DMS53 treated with DMSO at 0.1 percent for 48 hours (cell line): ENCODE measurements around the gene DNPEP.
A peak's percentile ranks its signal among the peaks of the same experiment; 100 is the strongest.
"Not testable (repeated sequence)": the region's sequence is repeated elsewhere in the genome, so short reads cannot be mapped to it uniquely, and the experiment has no call there.

Source experiments
- DNase-seq: peaks from one replicate; lab custom pipeline; 2025; ENCODE audit not compliant: unreplicated experiment; lab: John Stamatoyannopoulos, UW

The DNPEP gene

DNA sequence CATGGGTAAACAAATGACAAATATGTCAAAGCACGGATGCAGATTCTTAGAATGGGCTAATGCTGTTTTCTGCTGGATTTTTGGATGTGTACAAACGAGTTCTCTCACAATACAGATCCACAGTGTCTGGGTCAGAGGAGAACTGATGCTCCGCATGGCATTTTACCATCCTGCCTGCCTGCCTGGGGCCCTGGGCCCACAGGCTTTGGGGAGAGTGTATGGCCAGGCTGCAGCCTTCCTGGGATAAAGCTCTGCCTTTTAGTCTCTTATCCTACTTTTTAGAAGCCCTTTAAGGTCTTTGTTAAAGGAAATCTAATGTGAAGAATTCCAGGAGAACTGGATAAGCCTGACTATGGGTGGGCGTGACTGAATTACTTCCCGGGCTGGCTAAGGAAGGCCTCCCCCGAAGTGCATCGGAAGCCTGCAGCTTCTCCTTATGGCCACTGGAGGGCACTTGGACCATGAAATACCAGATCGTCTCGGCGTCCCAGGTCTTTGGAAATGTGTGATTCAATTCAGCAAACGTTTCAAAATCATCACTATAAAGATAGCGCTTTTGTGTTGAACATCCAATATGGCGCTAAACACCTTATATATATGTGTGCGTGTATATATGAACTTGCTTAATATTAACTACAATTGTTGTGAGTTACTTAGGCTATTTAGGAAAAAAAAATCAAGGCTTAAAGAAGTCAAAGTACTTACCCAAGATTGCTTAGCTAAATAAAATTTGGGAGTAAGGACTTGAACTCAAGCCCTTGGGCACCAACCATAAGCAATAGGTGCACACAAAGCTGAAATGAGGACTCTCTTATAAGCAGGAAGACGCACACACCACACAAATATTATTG is 15.2 kb upstream of the DNPEP start:
- peak; percentile 61 for DNase-seq

DNA sequence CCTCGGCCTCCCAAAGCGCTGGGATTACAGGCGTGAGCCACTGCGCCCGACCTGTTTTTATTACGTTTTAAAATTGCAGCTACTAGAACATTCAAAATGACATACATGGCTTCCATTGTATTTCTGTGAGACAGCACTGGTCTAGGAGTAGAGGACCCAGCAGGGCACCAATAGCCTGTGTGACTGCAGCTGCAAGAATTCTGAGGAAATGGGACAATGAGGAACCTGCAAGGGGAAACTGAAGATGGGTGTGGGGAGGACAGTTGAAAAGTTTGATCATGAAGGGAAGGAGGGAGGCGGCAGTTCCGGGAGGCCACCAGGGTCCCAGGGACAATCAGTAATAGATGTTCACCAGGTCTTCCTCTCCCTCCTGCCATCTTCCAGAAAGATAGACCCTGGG is 13.9 kb upstream of the DNPEP start:
- no peak for DNase-seq

DNA sequence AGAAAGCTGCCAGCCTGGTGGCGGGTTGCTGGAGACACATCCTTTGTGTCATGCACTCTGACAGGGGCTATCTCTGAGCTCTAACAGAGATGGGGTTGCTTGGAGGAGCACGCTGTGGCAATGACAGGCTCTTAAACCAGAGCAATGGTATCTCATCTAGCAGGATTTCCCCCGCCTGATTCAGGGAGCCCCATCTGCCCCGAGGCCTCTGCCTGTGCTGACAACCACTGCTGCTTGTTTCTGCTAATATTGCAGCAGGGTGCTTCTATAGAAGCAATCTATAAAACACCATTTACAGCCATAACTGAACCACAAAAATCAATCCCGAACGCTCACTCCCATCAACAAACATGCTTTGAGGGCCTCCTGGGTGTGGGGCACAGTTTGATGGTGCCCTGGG is 12.8 kb upstream of the DNPEP start:
- DNase-seq = no peak

DNA sequence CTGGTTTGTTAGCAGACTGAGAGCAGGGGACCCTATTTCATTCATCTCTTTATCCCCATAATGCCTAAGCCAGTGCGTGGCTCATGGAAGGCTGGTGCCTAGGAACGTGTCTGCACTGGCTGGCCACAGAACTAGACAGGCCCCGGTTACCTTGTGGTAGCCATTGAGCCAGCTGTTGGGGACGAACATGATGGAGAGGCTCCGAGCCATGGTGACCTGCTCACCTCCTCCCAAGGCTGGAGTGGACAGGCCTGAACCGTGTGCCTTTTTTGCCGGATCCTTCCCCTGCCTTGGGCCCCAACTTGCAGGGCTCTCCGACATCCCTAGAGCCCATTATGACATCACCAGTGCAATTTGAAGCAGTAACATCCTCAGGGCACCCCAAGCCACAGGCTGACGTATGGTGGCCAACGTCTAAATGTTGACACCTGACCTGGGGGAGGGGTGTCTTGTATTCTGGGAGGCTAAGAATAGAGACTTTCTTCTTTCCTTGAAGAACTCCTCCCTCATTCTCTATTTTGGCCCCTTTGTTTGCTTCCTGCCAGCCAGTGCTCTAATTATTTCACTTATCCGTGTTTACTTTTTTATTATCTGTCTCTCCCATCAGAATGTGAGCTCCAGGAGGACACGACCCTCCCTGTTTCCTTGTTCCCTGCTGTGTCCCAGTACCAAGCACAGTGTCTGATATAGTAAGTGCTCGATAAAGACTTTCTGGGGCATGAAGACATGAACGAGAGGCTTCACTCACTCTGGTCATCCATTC is 12.2 kb upstream of the DNPEP start:
- DNase-seq = no peak

DNA sequence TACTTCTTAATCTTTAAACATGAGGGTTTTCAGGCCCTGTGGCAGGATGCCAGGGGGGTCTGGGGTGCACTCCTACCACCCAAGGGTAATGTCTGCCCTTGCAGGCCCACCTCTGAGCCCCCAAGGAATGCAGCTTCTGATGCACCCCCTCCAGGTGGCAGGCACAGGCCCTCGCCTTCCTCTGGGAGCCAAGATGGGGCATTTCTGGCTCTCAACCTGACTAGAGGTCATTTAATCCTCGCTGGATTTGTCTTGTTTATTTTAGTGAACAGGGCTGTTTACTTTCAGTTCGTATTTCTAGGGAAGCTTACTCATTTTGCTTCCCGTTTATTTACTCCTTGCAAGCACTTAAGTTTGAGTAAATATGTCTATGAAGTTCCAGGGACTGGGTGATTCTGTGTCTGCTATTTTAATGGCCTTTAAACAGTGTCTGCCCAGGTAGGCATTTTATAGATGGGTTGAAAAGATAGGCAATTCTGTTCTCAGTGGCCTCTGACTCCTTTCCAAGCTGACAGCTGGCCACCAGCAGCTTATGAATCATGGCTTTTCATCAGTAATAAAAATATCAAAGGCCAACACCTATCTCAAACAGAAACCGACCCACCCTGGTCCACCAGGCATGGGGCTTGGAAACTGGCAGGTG is 11.1 kb upstream of the DNPEP start:
- DNase-seq = peak; percentile 97

DNA sequence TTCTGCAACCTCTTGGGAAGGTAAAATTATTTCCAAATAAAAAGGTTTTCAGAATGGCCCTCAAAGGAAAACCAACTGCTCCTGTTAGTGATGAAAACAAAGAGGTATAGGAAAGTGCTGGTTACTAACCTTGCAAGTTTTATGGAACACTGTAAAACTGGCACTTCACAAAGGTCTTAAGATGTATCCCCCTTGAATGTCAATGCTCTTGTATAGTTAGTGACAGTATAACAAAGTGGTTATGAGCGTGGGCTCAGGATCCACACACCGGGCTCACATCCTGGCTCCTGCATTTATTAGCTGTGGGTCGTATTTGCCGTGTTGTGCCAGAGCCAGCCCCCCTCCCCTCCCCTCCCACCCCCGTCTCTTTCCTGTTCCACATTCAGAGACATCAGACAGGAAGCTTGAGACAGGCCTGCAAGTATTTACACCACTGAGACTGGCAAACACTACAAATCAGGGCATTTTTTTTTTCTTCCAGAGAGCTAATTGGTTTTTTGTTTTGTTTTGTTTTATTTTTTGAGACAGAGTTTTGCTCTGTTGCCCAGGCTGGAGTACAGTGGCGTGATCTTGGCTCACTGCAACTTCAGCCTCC is 9.2 kb upstream of the DNPEP start:
- no peak for DNase-seq

DNA sequence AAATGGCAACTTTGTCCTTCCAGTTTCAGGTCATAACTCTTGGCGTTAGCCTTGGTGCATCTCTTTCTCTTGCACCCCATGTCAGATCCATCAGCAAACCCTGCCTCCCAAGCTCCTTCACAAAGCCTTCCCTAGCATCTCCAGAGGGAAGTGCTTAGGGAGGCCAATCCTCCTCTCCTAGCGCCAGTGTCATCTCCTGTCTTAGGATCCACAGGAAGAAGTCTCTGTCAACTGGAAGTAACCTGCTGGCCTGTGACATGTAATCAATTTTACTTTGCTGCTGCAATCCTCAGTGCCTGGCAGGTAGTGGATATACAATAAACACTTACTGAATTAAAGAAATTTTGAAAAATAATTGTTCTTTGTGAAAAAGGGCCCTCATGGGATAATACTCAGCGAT is 7.9 kb upstream of the DNPEP start:
- DNase-seq = no peak

DNA sequence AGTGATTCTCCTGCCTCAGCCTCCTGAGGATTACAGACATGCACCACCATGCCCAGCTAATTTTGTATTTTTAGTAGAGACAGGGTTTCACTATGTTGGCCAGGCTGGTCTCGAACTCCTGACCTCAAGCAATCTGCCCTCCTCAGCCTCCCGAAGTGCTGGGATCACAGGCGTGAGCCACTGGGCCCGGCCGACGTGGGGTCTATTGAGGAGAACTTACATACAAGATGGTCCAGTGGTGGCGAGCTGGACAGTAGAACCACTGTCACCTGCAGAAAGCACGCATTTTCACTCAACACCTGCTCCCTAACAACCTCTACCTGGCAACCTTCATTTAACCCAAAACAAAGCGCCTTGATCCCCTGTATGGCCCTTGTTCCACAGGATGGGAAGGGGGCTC is 7.3 kb upstream of the DNPEP start:
- not testable (repeated sequence) for DNase-seq

DNA sequence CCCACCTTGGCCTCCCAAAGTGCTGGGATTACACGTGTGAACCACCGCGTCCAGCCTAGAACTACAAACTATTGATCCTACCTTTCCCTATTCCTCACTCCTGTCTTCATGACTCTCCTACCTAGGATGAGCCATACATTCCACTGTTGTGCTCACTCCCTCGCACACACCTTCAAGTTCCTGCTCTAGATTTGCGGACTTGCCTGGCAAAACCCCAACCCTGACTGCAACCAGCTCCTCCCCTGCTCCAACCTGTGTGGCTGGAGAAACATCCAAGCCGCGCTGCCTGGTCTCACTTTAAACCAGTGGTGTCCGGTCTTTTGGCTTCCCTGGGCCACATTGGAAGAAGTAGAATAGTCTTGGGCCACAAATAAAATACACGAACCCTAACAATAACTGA is 5.0 kb upstream of the DNPEP start:
- no peak for DNase-seq

DNA sequence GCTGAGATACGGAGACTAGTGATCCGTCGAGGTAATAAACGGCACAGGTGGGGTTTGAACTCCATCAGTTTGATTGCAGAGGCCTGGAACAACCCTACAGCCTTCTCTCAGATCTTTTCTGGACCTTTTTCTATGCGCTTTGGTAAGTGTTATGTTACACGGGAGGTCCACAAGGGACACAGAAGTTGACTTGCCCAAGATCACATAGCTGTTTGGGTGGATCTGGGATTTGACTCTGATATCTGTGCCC is 1.1 kb upstream of the DNPEP start:
- no peak for DNase-seq

DNA sequence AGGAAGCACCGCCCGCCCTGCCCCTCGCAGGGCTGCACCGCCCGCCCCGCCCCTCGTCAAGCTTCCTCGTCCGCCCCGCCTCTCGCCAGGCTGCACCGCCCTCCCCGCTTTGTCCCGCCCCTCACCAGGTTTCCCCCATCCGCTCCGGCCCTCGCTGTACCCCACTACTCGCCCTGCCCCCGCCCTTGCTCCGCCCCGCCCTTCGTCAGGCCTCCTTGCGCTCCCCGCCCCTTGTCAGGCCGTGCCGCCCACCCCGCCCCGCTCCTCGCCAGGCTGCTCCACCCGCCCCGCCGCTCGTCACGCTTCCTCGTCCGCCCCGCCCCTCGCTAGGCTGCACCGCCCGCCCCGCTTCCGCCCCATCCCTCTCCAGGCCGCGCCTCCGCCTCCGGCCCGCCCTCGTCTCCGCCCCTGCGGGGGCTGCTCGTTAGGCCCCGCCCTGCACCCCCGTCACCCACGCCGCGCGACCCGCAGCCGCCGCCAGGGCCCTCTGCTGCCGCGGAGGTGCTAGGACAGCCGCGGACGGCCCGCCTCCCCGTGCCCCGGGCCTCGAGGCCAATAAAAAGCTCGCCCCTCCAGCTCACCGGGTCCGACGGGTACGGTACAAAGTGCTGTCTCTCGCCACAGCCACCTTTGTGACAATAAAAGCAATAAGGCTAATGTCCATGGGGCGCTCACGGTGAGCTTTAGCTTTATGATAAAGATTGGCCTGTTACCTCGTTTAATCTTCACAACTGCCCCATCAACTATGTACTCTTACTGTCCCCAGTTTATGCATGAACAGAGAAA is 602 bp upstream of the DNPEP start:
- DNase-seq = peak; percentile 85

DNA sequence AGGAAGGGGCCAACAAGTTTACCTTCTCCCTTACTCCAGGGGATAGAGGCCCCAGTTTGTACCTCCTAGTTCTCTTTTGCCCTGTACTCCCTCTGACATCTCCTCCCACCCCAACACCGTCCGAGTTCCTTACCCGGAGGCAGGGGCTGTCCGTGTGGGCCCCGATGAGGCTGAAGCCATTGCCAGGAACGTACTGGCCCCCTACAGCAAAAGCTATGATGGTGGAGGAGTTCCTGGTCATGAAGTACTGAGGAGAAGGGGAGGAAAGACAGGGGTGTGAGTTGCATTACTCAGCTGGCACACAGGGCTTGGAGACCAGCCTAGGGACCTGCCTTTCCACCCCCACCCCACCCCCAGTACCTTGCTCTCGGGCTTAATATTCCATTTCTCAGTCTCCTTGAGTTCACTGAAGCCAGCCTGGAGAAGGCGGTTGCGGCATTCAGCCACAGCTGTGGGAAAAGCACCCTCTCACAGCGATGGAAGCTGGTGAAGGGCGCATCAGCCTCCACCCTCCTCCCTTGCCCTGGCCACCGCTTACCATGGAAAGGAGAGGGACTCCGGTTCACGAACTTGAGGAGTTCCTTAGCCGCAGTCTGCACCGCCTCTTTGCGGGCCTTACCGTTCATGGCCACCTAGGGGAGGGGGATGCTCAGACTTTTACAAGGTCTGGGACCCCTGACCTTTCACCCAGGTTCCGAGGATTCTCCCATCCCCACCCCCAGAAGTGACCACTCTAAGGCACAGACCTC is 1.0 kb downstream of the DNPEP start:
- DNase-seq = no peak

DNA sequence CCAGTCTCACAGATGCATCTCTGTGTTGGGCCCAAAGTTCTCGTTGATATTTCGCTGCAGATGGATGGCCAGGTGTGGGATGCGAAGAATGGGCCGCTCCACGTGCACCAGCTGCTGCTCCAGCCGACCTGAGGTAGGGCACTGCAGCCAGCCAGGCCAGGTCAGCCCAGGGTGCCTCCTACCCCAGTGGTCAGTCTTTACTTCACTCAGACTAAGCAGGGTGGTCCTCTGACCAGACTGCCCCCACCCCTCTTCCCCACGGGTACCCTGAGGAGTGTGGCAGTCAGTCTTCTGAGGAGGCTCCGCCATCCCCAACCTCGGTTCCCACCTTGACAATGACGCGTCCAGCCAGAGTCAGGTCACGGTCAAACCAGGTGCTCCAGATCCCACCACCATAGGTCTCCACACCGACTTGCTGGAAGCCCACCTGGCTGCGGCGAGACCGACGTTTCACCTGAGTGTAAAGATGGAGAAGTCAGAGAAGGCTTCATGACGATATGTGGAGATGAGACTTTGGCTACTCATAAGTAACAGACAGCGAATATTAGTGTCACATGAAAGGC is 1.7 kb downstream of the DNPEP start:
- DNase-seq = no peak

DNA sequence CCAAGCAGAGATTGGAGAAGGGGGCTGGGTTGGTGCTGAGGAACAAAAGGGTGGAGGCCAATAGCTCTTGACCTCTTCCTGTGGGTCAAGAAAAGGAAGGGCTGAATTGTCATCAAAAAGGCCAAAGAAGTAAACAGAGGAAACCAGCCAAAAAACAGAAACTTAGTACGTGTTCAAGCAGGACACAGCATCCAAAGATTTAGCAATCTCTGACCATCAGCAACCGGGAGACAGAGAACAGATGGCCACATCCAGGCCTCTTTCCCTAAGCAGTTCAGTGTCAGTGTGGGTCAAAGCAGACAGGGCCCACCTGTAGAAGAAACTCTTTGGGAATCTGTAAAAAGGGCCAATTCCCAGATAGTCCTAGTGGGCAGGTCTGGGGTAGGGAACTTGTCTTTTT is 2.9 kb downstream of the DNPEP start:
- DNase-seq = no peak

DNA sequence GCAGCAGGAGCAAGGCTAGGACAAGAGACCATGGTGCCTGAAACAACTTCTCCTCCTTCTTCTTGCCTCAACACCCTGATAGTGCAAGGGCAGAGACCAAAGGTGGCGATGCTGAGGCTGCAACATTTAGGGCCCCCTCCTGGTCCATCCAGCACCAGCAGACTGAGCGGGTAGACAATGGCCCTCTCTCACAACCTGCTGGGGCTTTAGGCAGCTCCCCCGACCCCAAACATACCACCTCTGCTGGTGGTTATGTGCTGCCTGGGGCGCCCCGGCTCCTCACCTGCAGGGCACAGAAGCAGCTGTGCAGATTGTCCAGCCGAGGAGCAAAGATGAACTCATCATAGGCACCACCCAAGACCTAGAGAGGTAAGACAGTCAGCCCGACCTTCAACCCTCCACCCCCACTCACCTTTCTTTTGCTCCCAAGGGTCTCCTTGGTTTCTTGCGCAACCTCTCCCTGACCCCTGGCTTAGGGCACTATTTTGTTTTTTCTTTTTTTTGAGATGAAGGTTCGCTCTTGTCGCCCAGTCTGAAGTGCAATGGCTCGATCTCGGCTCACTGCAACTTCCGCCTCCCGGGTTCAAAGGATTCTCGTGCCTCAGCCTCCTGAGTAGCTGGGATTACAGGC is 3.5 kb downstream of the DNPEP start:
- no peak for DNase-seq

DNA sequence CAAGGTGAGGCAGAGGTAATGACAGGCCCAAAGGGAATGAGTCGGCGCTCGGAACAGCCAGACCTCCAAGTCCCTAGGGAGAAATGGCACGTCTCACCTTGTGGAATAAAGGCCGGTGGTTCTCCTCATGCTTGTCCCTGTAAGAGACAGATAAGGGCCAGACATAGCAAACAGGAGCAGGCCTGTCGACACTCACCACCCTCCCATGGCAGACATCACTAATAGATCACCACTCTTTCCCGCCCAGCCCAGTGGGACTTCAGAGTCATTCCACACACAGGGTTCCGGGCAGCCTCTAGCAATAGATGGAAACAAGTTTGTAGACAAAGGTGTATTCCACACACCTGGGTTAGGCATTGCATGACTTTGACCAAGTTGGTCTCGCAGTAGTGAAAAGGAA is 6.3 kb downstream of the DNPEP start:
- no peak for DNase-seq

DNA sequence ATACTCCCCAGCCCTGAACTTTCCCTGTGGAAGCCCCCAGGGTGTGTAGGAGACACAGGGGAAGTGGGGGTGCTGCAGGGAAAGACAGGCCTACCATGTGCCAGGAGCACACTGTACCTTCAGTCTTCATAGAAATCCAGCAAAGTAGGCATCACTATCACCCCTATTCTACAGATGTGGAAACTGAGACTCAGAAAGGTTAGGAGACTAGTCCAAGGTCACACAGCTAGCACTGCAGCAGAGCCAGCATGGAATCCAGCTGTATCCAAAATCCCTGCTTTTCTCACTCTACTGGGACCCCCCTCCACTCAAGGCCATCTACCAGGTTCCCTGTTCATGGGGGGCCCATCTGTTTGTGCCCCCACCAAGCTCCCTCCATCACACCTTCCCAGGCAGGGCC is 6.8 kb downstream of the DNPEP start:
- no peak for DNase-seq

DNA sequence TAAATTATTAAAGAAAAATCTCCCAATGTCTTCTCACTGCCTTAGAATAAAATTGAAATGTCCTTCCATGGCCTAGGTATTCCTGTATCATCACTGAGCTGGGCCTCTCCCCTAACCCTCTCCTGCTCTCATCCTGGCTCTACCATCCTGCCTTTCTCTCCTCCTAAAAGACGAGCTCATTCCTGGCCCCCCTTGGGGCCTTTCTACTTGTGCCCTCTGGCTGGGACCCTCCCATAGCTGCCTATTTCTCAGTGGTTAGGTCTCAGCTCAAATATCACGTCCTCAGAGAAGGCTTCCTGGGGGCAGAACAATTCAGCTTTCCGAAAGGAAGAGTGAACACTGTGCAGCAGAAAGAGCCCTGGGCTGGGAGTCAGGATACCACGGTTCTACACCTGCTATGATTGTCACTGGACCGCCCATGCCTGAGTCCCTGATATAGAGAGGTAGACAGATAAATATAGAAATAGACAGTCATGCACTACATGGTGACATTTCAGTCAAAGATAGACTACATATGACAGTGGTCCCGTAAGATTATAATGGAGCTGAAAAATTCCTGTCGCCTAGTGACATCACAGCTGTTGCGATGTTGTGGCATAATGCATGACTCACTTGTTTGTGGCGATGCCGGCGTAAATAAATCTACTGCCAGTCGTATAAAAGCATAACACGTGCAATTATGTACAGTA is 9.4 kb downstream of the DNPEP start:
- no peak for DNase-seq

DNA sequence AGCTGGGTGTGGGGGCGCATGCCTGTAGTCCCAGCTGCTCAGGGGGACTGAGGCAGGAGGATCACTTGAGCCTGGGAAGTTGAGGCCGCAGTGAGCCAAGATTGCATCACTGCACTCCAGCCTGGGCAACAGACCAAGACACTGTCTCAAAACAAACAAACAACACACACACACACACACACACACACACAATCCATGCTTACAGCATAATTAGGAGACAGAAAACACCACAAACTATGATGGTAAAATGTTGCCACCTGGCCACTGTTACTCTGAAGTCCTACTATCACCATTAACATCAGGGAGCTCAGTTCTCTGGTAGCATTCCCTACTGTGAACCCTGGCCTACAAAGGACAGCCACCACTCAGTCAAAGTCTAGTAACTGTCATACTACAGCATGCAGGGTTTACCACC is 18.3 kb downstream of the DNPEP start:
- DNase-seq = peak; percentile 19
